ENCODE results near the gene SIVA1. TPM values are rescaled to one million over a fixed set of nuclear protein-coding genes. Genes with fewer than 3 reads are reported as not detected.

The SIVA1 gene
- total RNA-seq, 1 experiment from 2014 or later: 128 TPM

DNA sequence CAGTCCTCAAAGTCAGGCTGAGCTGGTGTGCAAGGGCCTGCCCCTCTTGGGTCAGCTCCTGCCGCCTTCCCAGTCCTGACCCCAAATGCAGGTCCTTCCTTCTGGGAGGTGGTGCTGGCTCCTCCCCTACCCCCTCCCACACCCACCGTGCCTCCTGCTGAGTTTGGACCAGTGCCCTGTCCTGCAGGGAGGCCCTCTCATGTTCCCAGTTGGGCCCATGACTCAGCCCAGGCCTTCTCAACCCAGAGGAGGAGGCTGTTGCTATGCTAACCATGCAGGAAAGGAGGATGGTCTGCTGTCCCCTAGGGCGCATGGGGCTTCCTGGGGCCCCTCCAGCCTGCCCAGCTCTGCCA lies 52.4 kb downstream of the SIVA1 start (continued):
- no peak for TF ChIP-seq RELA (CRISPR knock-in tag; IDR thresholded peaks at IDR 0.05; ENCODE audit: borderline replicate concordance)
- no peak for TF ChIP-seq IRF1 (CRISPR knock-in tag; IDR thresholded peaks at IDR 0.05)
- TF ChIP-seq, protein P1, sequence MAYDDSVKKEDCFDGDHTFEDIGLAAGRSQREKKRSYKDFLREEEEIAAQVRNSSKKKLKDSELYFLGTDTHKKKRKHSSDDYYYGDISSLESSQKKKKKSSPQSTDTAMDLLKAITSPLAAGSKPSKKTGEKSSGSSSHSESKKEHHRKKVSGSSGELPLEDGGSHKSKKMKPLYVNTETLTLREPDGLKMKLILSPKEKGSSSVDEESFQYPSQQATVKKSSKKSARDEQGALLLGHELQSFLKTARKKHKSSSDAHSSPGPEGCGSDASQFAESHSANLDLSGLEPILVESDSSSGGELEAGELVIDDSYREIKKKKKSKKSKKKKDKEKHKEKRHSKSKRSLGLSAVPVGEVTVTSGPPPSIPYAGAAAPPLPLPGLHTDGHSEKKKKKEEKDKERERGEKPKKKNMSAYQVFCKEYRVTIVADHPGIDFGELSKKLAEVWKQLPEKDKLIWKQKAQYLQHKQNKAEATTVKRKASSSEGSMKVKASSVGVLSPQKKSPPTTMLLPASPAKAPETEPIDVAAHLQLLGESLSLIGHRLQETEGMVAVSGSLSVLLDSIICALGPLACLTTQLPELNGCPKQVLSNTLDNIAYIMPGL (CRISPR knock-in tag; IDR thresholded peaks at IDR 0.05): no peak
- TF ChIP-seq RORB (CRISPR knock-in tag; IDR thresholded peaks at IDR 0.05): no peak
- TF ChIP-seq ZNF532 (CRISPR knock-in tag; IDR thresholded peaks at IDR 0.05; ENCODE audit: borderline replicate concordance): no peak

GRCh38 chr14:104805941-104806624 lies 53.1 kb downstream of the SIVA1 start:
- Mint-ChIP-seq H3K27me3 (ENCODE audit: low read depth) (peaks cover 25% of the 10 kb centered on the region), H3K27ac (no peak overlapping the region), H3K36me3 (no peaks in the 10 kb centered on the region), H3K4me3 (no peak overlapping the region), H3K4me1 (peaks cover 2% of the 10 kb centered on the region; the same call in 1 of the 2 replicates), H3K9me3 (peaks cover 11% of the 10 kb centered on the region)
- DNase-seq (ENCODE audit: low spot score): no peak
- ChIA-PET CTCF (interaction anchor here (1.4 kb wide), 1 partner anchor 37 kb away, joined by 7 read pairs; no protein-coding TSS in a partner anchor), POLR2A (no interaction called here)
- TF ChIP-seq, protein P2, sequence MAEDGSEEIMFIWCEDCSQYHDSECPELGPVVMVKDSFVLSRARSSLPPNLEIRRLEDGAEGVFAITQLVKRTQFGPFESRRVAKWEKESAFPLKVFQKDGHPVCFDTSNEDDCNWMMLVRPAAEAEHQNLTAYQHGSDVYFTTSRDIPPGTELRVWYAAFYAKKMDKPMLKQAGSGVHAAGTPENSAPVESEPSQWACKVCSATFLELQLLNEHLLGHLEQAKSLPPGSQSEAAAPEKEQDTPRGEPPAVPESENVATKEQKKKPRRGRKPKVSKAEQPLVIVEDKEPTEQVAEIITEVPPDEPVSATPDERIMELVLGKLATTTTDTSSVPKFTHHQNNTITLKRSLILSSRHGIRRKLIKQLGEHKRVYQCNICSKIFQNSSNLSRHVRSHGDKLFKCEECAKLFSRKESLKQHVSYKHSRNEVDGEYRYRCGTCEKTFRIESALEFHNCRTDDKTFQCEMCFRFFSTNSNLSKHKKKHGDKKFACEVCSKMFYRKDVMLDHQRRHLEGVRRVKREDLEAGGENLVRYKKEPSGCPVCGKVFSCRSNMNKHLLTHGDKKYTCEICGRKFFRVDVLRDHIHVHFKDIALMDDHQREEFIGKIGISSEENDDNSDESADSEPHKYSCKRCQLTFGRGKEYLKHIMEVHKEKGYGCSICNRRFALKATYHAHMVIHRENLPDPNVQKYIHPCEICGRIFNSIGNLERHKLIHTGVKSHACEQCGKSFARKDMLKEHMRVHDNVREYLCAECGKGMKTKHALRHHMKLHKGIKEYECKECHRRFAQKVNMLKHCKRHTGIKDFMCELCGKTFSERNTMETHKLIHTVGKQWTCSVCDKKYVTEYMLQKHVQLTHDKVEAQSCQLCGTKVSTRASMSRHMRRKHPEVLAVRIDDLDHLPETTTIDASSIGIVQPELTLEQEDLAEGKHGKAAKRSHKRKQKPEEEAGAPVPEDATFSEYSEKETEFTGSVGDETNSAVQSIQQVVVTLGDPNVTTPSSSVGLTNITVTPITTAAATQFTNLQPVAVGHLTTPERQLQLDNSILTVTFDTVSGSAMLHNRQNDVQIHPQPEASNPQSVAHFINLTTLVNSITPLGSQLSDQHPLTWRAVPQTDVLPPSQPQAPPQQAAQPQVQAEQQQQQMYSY (CRISPR knock-in tag; IDR thresholded peaks at IDR 0.05): no peak
- no peak for TF ChIP-seq RORB (CRISPR knock-in tag; IDR thresholded peaks at IDR 0.05)
- TF ChIP-seq ZNF396 (CRISPR knock-in tag; IDR thresholded peaks at IDR 0.05; ENCODE audit: borderline replicate concordance): no peak
- TF ChIP-seq SP1 (CRISPR knock-in tag; conservative IDR thresholded peaks at IDR 0.05): no peak
- TF ChIP-seq MXD4 (CRISPR knock-in tag; IDR thresholded peaks at IDR 0.05; ENCODE audit: borderline replicate concordance): no peak
- no peak for TF ChIP-seq SOX15 (CRISPR knock-in tag; IDR thresholded peaks at IDR 0.05)
- TF ChIP-seq ATF6 (CRISPR knock-in tag; IDR thresholded peaks at IDR 0.05): no peak
- no peak for TF ChIP-seq GTF2I (CRISPR knock-in tag; conservative IDR thresholded peaks at IDR 0.05)
- TF ChIP-seq NFE2L1 (CRISPR knock-in tag; IDR thresholded peaks at IDR 0.05): no peak
- TF ChIP-seq EMX1 (CRISPR knock-in tag; IDR thresholded peaks at IDR 0.05): no peak
- TF ChIP-seq, protein P3, sequence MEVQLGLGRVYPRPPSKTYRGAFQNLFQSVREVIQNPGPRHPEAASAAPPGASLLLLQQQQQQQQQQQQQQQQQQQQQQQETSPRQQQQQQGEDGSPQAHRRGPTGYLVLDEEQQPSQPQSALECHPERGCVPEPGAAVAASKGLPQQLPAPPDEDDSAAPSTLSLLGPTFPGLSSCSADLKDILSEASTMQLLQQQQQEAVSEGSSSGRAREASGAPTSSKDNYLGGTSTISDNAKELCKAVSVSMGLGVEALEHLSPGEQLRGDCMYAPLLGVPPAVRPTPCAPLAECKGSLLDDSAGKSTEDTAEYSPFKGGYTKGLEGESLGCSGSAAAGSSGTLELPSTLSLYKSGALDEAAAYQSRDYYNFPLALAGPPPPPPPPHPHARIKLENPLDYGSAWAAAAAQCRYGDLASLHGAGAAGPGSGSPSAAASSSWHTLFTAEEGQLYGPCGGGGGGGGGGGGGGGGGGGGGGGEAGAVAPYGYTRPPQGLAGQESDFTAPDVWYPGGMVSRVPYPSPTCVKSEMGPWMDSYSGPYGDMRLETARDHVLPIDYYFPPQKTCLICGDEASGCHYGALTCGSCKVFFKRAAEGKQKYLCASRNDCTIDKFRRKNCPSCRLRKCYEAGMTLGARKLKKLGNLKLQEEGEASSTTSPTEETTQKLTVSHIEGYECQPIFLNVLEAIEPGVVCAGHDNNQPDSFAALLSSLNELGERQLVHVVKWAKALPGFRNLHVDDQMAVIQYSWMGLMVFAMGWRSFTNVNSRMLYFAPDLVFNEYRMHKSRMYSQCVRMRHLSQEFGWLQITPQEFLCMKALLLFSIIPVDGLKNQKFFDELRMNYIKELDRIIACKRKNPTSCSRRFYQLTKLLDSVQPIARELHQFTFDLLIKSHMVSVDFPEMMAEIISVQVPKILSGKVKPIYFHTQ (CRISPR knock-in tag; IDR thresholded peaks at IDR 0.05): no peak
- no peak for TF ChIP-seq ZNF317 (CRISPR knock-in tag; IDR thresholded peaks at IDR 0.05; ENCODE audit: borderline replicate concordance, low read depth)
- TF ChIP-seq ZMAT4 (CRISPR knock-in tag; IDR thresholded peaks at IDR 0.05): no peak
- ATAC-seq: no peak
